ENCODE data around the gene PALM3.

PALM3 gene

DNA sequence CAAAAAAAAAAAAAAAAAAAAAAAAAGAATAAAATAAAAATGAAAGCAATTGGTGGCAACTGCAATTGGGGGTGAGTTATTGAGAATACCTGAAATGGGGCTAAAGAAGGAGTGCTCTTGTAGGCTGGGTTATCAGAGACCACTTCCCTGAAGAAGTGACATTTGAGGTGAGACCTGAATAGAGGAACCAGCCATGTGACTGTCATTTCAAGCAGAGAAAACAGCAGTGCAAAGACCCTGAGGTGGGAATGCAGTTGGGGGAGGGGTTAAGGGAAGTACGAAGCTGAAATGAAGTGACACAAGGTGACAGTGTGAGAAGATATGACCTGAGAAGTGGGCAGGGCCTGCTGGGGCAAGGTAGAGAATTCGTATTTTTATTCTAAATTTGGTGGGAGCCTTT, 4.3 kb upstream of the PALM3 start:
- POLR2A ChIA-PET = no interaction called here
- no peak for TF ChIP-seq TARDBP (IDR thresholded peaks at IDR 0.05)
- no peak for TF ChIP-seq SUZ12 (IDR thresholded peaks at IDR 0.05)
- TF ChIP-seq ELF4 (IDR thresholded peaks at IDR 0.05) = no peak
- no peak for TF ChIP-seq NFRKB (IDR thresholded peaks at IDR 0.05)
- no peak for DNase-seq (ENCODE audit: extremely low spot score)
- CTCF ChIA-PET = no interaction called here

DNA sequence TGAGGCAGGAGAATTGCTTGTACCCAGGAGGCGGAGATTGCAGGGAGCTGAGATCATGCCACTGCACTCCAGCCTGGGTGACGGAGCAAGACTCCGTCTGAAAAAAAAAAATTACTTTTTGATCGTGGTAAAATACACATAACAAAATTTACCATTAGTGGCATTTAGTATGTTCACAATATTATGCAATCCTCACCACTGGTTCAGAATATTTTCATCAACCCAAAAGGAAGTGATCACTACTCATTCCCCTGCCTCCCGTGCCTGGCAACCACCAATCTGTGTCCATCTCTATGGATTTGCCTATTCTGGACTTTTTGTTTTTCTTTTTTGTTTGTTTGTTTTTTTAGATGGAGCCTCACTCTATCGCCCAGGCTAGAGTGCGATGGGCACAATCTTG, 1.2 kb upstream of the PALM3 start:
- ChIA-PET CTCF (no interaction called here), POLR2A (no interaction called here)
- TF ChIP-seq HDGF (IDR thresholded peaks at IDR 0.05; ENCODE audit: borderline replicate concordance) = no peak
- no peak for TF ChIP-seq FOXK2 (IDR thresholded peaks at IDR 0.05)
- no peak for DNase-seq (ENCODE audit: extremely low spot score)

DNA sequence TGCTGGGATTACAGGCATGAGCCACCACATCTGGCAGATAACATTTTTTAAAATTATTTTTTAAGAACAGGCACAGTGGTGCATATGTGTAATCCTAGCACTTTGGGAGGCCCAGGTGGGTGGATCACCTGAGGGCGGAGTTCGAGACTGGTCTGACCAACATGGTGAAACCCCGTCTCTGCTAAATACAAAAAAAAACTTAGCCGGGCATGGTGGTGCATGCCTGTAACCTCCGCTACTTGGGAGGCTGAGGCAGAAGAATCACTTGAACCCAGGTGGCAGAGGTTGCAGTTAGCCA, 631 bp upstream of the PALM3 start:
- CTCF ChIA-PET = no interaction called here
- DNase-seq (ENCODE audit: extremely low spot score) = no peak
- POLR2A ChIA-PET = no interaction called here
- no peak for TF ChIP-seq NFRKB (IDR thresholded peaks at IDR 0.05)
- no peak for TF ChIP-seq CTBP1 (IDR thresholded peaks at IDR 0.05; ENCODE audit: borderline replicate concordance)
- no peak for TF ChIP-seq FOXM1 (IDR thresholded peaks at IDR 0.05; ENCODE audit: borderline replicate concordance)
- TF ChIP-seq PKNOX1 (IDR thresholded peaks at IDR 0.05) = no peak
- TF ChIP-seq L3MBTL2 (conservative IDR thresholded peaks at IDR 0.05) = no peak
- no peak for TF ChIP-seq ZNF384 (IDR thresholded peaks at IDR 0.05)
- no peak for TF ChIP-seq BHLHE40 (IDR thresholded peaks at IDR 0.05; ENCODE audit: borderline replicate concordance)
- TF ChIP-seq ARNT (IDR thresholded peaks at IDR 0.05) = no peak
- no peak for TF ChIP-seq TARDBP (IDR thresholded peaks at IDR 0.05)
- TF ChIP-seq FOXK2 (IDR thresholded peaks at IDR 0.05) = no peak
- TF ChIP-seq HDGF (IDR thresholded peaks at IDR 0.05; ENCODE audit: borderline replicate concordance) = no peak
- TF ChIP-seq SUZ12 (IDR thresholded peaks at IDR 0.05) = no peak
- TF ChIP-seq FOXA1 (IDR thresholded peaks at IDR 0.05) = no peak
- TF ChIP-seq SP1 (IDR thresholded peaks at IDR 0.05) = no peak

DNA sequence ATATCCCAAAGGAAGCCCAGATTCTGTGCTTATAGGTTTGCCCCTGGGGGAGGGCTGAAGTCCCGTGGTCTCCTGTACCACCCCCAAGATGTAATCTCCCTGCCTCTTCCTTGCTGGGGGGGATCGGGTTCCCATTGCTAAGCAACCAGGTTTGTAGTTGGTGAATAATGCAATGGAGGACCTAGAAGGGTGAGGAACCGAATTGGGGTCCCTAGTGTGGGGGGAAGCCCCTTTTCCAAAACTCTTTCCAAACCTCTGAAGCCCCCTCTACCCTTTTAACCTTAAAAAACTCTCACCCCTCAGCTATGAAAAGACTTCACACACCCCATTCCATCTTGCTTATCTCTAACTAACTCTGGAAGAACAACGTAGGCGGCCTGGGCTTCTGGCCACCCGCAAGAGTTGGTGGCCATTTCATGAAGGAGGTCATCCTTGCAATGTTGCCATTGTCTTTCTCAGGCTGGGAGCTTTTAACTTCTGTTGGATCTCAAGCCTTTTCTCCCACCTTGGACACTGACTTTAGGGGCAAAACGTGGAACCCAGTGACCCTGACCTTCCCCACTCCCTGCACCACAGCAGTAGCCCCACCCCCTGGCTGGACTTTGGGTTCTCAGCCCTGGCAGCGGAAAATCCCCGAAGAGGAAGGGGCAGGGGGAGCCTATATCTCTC, 661 bp downstream of the PALM3 start:
- no peak for DNase-seq (ENCODE audit: extremely low spot score)
- ChIA-PET CTCF (no interaction called here), POLR2A (interaction anchor here (1.2 kb wide), 1 partner anchor 54 kb away, joined by 4 read pairs; no protein-coding TSS in a partner anchor)
- no peak for TF ChIP-seq ELF4 (IDR thresholded peaks at IDR 0.05)

DNA sequence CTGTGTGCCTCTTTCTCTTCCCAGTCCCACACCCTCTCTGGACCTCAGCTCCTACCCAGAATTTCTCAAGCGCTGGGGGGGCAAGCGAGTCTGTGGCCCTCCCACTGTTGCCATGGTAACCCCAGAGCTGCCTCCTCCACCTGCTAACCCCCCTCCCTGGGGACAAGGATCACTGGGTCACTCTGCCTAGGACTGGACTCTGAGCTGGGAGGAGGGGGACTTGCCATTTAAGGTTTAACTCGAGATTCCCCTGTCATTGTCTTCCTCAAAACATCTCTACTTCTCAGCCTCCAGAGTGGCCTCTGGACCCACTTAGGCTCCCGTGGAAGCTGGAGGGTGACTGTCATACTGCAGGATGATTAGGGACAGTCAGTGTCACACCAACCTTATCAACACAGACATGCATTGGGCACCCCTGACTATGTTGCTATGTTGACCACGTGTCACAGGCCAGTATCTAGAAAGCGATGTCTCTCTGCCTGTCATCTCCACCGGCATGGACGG, 2.2 kb downstream of the PALM3 start:
- TF ChIP-seq ELF4 (IDR thresholded peaks at IDR 0.05) (no peak), SUZ12 (IDR thresholded peaks at IDR 0.05) (no peak), TARDBP (IDR thresholded peaks at IDR 0.05) (no peak), ZNF384 (IDR thresholded peaks at IDR 0.05) (no peak), L3MBTL2 (conservative IDR thresholded peaks at IDR 0.05) (no peak), LEF1 (IDR thresholded peaks at IDR 0.05; ENCODE audit: borderline replicate concordance) (no peak)
- POLR2A ChIA-PET = no interaction called here
- CTCF ChIA-PET = interaction anchor here (0.9 to 2.6 kb wide), 7 partner anchors 11 to 160 kb away, joined by 3 to 13 read pairs (median 5); partner anchors contain the start of genes IL27RA and MISP3
- DNase-seq (ENCODE audit: extremely low spot score) = no peak

DNA sequence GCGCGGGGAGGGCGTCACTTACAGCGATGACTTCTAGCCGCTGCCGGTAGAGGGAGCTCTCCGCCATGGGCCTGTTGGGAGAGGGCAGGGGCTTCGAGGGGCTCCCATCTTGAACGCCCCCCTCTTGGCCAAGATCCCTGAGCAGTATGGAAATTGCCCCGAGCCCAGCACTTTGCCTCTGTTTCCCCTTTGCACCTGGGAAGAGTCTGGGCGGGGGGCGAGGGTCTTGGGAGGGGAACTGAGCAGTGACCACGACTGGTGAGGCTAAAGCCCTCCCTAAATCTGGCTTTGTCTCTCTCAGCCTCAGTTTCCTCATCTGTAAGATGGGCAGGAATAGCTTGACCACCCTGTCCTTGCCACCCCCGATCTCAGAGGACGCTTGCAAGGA, 2.8 kb downstream of the PALM3 start:
- CTCF ChIA-PET = interaction anchor here (0.5 to 2.6 kb wide), 9 partner anchors 10 to 477 kb away, joined by 3 to 13 read pairs (median 4); partner anchors contain the start of genes IL27RA and MISP3
- TF ChIP-seq CTBP1 (IDR thresholded peaks at IDR 0.05; ENCODE audit: borderline replicate concordance) (no peak), FOXA1 (IDR thresholded peaks at IDR 0.05) (no peak), PKNOX1 (IDR thresholded peaks at IDR 0.05) (no peak)
- POLR2A ChIA-PET = no interaction called here
- DNase-seq (ENCODE audit: extremely low spot score) = peak; percentile 56

DNA sequence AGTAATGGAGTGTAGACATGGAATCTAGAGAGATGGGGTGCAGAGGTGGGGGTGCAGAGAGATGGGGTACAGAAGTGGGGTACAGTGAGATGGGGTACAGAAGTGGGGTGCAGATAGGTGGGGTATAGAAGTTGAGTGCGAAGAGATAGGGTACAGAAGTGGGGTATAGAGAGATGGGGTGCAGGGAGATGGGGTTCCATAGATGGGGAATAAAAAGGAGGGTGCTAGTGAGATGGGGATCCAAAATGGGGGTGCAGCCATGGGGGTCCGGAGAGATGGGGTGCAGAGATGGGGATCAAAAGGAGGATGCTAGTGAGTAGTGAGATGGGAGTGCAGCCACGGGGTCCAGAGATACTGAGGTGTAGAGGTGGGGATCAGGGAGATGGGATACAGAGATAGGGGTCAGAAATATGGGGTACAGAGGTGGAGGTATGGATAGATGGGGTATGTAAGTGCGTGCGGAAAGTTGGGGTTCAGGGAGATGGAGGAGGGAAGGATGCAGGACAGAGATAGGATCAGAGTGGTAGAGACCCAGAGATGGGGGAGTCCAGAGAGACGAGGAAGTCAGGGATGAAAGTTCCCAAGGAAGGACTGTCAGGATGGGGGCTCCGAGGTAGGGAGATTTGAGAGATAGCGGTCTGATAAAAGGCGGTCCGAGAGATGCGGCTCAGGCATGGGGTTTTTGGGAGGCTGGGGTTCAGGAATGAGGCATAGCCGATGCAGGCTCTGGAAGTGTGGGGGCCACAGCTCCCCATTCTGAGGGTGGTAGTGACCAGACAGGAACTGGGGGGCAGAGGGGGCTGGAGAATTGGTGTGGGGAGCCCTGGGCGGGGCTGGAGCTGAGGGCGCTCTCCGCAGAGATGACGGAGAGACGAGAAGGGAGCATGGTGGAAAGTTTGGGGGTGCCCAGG, 3.4 kb downstream of the PALM3 start:
- POLR2A ChIA-PET = interaction anchor here (0.6 to 1.0 kb wide), 2 partner anchors 14 to 15 kb away, joined by 3 to 4 read pairs; partner anchors contain the start of gene MISP3
- CTCF ChIA-PET = interaction anchor here (0.5 to 2.6 kb wide), 11 partner anchors 10 to 477 kb away, joined by 3 to 13 read pairs (median 4); partner anchors contain the start of genes IL27RA and MISP3
- no peak for DNase-seq (ENCODE audit: extremely low spot score)
- TF ChIP-seq NFRKB (IDR thresholded peaks at IDR 0.05) (no peak), ARNT (IDR thresholded peaks at IDR 0.05) (no peak)
